ENCODE measurements around the gene OR7A5.

- TF ChIP-seq CTCF (IDR thresholded peaks at IDR 0.05) (no peak), POLR2A (IDR thresholded peaks at IDR 0.05) (no peak)
These were observed 55.8 kb downstream of the OR7A5 start for GRCh38 chr19:14779151-14779550.

All from uterus (tissue), 2 donors.